ENCODE measurements around the gene EEF1AKMT4.

EEF1AKMT4 gene

GRCh38 chr3:184236636-184237035, 12.8 kb upstream of the EEF1AKMT4 start:
- Histone ChIP-seq H3K27ac (no peak overlapping the region), H3K27me3 (peaks cover 51% of the 10 kb centered on the region), H3K9me3 (no peaks in the 10 kb centered on the region), H3K4me3 (ENCODE audit: low read depth in 1 of 2, low read length in 1 of 2) (no peak overlapping the region), H3K4me1 (ENCODE audit: control insufficient read depth in 1 of 2, insufficient read depth in 1 of 2, low read depth in 1 of 2, low read length in 1 of 2) (no peaks in the 10 kb centered on the region), H3K36me3 (no peaks in the 10 kb centered on the region)
- TF ChIP-seq CTCF (IDR thresholded peaks at IDR 0.05), result no peak

- H3K27ac ChIP-seq, result no peak overlapping the region
- no peaks in the 10 kb centered on the region for H3K9me3 ChIP-seq
- TF ChIP-seq CTCF (IDR thresholded peaks at IDR 0.05), result no peak
- peaks cover 48% of the 10 kb centered on the region for H3K27me3 ChIP-seq
- no peaks in the 10 kb centered on the region for H3K4me1 ChIP-seq (ENCODE audit: control insufficient read depth in 1 of 2, insufficient read depth in 1 of 2, low read depth in 1 of 2, low read length in 1 of 2)
- H3K36me3 ChIP-seq, result peaks cover 5% of the 10 kb centered on the region
- H3K4me3 ChIP-seq (ENCODE audit: low read depth in 1 of 2, low read length in 1 of 2), result no peak overlapping the region
These were observed 12.3 kb upstream of the EEF1AKMT4 start for GRCh38 chr3:184237211-184237610.

- Histone ChIP-seq H3K27me3 (peaks cover 42% of the 10 kb centered on the region), H3K4me1 (ENCODE audit: control insufficient read depth in 1 of 2, insufficient read depth in 1 of 2, low read depth in 1 of 2, low read length in 1 of 2) (no peaks in the 10 kb centered on the region), H3K36me3 (peaks cover 11% of the 10 kb centered on the region), H3K4me3 (ENCODE audit: low read depth in 1 of 2, low read length in 1 of 2) (no peak overlapping the region), H3K27ac (no peak overlapping the region), H3K9me3 (no peaks in the 10 kb centered on the region)
- no peak for TF ChIP-seq CTCF (IDR thresholded peaks at IDR 0.05)
These were observed 11.7 kb upstream of the EEF1AKMT4 start for GRCh38 chr3:184237807-184238206.

GRCh38 chr3:184238246-184238818, 11.1 kb upstream of the EEF1AKMT4 start:
- Histone ChIP-seq H3K4me1 (ENCODE audit: control insufficient read depth in 1 of 2, insufficient read depth in 1 of 2, low read depth in 1 of 2, low read length in 1 of 2) (no peaks in the 10 kb centered on the region), H3K4me3 (ENCODE audit: low read depth in 1 of 2, low read length in 1 of 2) (no peak overlapping the region), H3K27ac (no peak overlapping the region), H3K27me3 (peaks cover 37% of the 10 kb centered on the region), H3K9me3 (no peaks in the 10 kb centered on the region), H3K36me3 (peaks cover 16% of the 10 kb centered on the region)
- no peak for TF ChIP-seq CTCF (IDR thresholded peaks at IDR 0.05)

GRCh38 chr3:184239221-184239620, 10.3 kb upstream of the EEF1AKMT4 start:
- H3K36me3 ChIP-seq, result peaks cover 25% of the 10 kb centered on the region
- H3K27ac ChIP-seq, result no peak overlapping the region
- no peak for TF ChIP-seq CTCF (IDR thresholded peaks at IDR 0.05)
- no peak overlapping the region for H3K4me3 ChIP-seq (ENCODE audit: low read depth in 1 of 2, low read length in 1 of 2)
- H3K4me1 ChIP-seq (ENCODE audit: control insufficient read depth in 1 of 2, insufficient read depth in 1 of 2, low read depth in 1 of 2, low read length in 1 of 2), result no peaks in the 10 kb centered on the region
- no peaks in the 10 kb centered on the region for H3K9me3 ChIP-seq
- peaks cover 28% of the 10 kb centered on the region for H3K27me3 ChIP-seq

- peaks cover 30% of the 10 kb centered on the region for H3K36me3 ChIP-seq
- H3K4me3 ChIP-seq (ENCODE audit: low read depth in 1 of 2, low read length in 1 of 2), result no peak overlapping the region
These were observed 9.8 kb upstream of the EEF1AKMT4 start for GRCh38 chr3:184239708-184240107.

More at GRCh38 chr3:184239708-184240107, 9.8 kb upstream of the EEF1AKMT4 start:
- Histone ChIP-seq H3K27ac (no peak overlapping the region), H3K9me3 (no peaks in the 10 kb centered on the region), H3K4me1 (ENCODE audit: control insufficient read depth in 1 of 2, insufficient read depth in 1 of 2, low read depth in 1 of 2, low read length in 1 of 2) (no peaks in the 10 kb centered on the region), H3K27me3 (peaks cover 23% of the 10 kb centered on the region)
- TF ChIP-seq CTCF (IDR thresholded peaks at IDR 0.05), result no peak

All from neutrophil (primary cell).